SK-N-SH treated with all-trans-retinoic acid at 6 μM for 48 hours (cell line): ENCODE results near the gene FBXW4.

Experiments used
- ARNTL ChIP-seq: fragments of 450-650 bp; formaldehyde crosslinking; IDR thresholded peaks from 2 replicates; pipeline ENCODE4 v1.5.0; 2020; ENCODE audit warnings: low read depth, mild to moderate bottlenecking, moderate library complexity, borderline replicate concordance
- ESRRG ChIP-seq: fragments of 250-450 bp; sonication (Bioruptor Pico); IDR thresholded peaks from 2 replicates; pipeline ENCODE4 v1.6.1; 2021; ENCODE audit warnings: mild to moderate bottlenecking
- RARB ChIP-seq: fragments of 250-450 bp; sonication (Bioruptor Pico); IDR thresholded peaks from 2 replicates; pipeline ENCODE4 v1.8.0; 2021; ENCODE audit warnings: mild to moderate bottlenecking, moderate library complexity
- ZFP3 ChIP-seq: fragments of 250-450 bp; sonication (Bioruptor Pico); IDR thresholded peaks from 2 replicates; pipeline ENCODE4 v1.5.0; 2020; ENCODE audit warnings: mild to moderate bottlenecking, moderate library complexity
- ZFP30 ChIP-seq: fragments of 450-650 bp; formaldehyde crosslinking; IDR thresholded peaks from 2 replicates; pipeline ENCODE4 v1.5.0; 2022; ENCODE audit warnings: mild to moderate bottlenecking, moderate library complexity

DNA sequence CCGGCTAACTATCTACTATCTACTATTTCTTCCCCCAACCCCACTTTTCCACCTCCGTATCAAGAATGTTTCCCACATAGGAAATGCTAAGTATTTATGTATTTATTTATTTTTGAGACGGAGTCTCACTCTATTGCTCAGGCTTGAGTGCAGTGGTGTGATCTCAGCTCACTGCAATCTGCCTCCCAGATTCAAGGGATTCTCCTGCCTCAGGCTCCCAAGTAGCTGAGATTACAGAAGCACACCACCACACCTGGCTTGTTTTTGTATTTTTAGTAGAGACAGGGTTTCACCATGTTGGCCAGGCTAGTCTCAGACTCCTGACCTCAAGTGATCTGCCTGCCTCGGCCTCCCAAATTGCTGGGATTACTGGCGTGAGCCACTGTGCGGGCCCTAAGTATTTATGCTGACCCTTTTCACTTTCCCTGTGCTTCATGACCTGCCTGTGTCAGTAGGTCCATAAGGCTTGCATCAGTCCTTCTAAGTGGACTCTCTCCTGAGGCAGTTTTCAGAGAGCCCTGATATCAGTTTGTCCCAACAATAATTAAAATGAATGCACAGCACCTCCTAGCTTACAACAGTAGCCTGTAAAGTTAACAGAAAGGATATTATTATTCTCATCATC lies 25.7 kb upstream of the FBXW4 start:
- TF ChIP-seq RARB (CRISPR knock-in tag) (no peak), ESRRG (CRISPR knock-in tag) (no peak), ZFP3 (CRISPR knock-in tag) (no peak), ZFP30 (CRISPR knock-in tag) (no peak), ARNTL (CRISPR knock-in tag) (no peak)
